OCI-LY7 (cell line): ENCODE measurements around the gene FN1. TPM values are rescaled to one million over a fixed set of nuclear protein-coding genes. Genes with fewer than 3 reads are reported as not detected.

Experiments used
- BruUV-seq: library from RNA; stranded (reverse); fragments of 400-500 nt; replicated peaks from 2 replicates; lab custom pipeline; 2021; lab: Mats Ljungman, UMichigan
- CTCF ChIA-PET: fragments of 300-600 bp; sonication (Branson Sonifier 250); formaldehyde crosslinking; loops from one replicate; lab custom pipeline; 2022; ENCODE audit warnings: antibody characterized with exemption; ENCODE audit not compliant: unreplicated experiment; lab: Charles Lee
- POLR2A ChIA-PET: fragments of 300-600 bp; sonication (Branson Sonifier 250); formaldehyde crosslinking; loops from one replicate; lab custom pipeline; 2022; ENCODE audit warnings: antibody characterized with exemption; lab: Charles Lee
- DNase-seq: peaks from one replicate; pipeline ENCODE4 v3.0.0-alpha.2; 2015; ENCODE audit warnings: low spot score
- H2AFZ ChIP-seq: fragments of 200-600 bp; sonication (generic), shearing (Covaris generic); 2 replicates; pipeline ENCODE4 v1.6.1; 2014; ENCODE audit warnings: mild to moderate bottlenecking, antibody characterized with exemption, low read length, moderate library complexity
- H3K27ac ChIP-seq: fragments of 200-600 bp; sonication (generic); 2 replicates; pipeline ENCODE4 v1.5.1; 2014; ENCODE audit warnings: mixed run types, low read depth, mild to moderate bottlenecking, moderate library complexity, low read length, inconsistent platforms; ENCODE audit not compliant: poor library complexity, severe bottlenecking
- H3K36me3 ChIP-seq: fragments of 200-600 bp; sonication (generic); 2 replicates; pipeline ENCODE4 v1.6.1; 2014; ENCODE audit warnings: mild to moderate bottlenecking, antibody characterized with exemption, low read length, moderate library complexity, mixed read lengths; ENCODE audit not compliant: insufficient read depth
- H3K4me1 ChIP-seq: fragments of 200-600 bp; sonication (generic); 2 replicates; pipeline ENCODE4 v1.5.1; 2014; ENCODE audit warnings: mild to moderate bottlenecking, low read length; ENCODE audit not compliant: insufficient read depth, poor library complexity, severe bottlenecking
- H3K4me2 ChIP-seq: fragments of 200-600 bp; sonication (generic); 2 replicates; pipeline ENCODE4 v1.6.1; 2014; ENCODE audit warnings: mild to moderate bottlenecking, low read length
- H3K4me3 ChIP-seq: fragments of 200-600 bp; sonication (generic); 2 replicates; pipeline ENCODE4 v1.5.1; 2014; ENCODE audit warnings: mild to moderate bottlenecking, low read depth, low read length; ENCODE audit not compliant: poor library complexity, severe bottlenecking
- H3K79me2 ChIP-seq: fragments of 200-600 bp; sonication (generic); 2 replicates; pipeline ENCODE4 v1.6.1; 2016; ENCODE audit warnings: low read depth, mild to moderate bottlenecking, low read length, moderate library complexity, mixed read lengths; ENCODE audit not compliant: insufficient read depth
- H3K9me2 ChIP-seq: fragments of 200-600 bp; sonication (generic); 2 replicates; pipeline ENCODE4 v1.6.1; 2016; ENCODE audit warnings: mild to moderate bottlenecking, low read length, mixed read lengths; ENCODE audit not compliant: insufficient read depth
- H3K9me3 ChIP-seq: fragments of 200-600 bp; sonication (generic); 2 replicates; pipeline ENCODE4 v1.6.1; 2014; ENCODE audit warnings: mild to moderate bottlenecking, mixed run types, low read length, mixed read lengths
- H4K20me1 ChIP-seq: fragments of 200-600 bp; sonication (generic); 2 replicates; pipeline ENCODE4 v1.6.1; 2014; ENCODE audit warnings: mild to moderate bottlenecking, antibody characterized with exemption, low read length, moderate library complexity, mixed read lengths; ENCODE audit not compliant: insufficient read depth
- EZH2phosphoT487 ChIP-seq: fragments of 200-600 bp; sonication (generic); IDR thresholded peaks from 2 replicates; pipeline ENCODE4 v1.6.1; 2018; ENCODE audit warnings: low read depth, borderline replicate concordance, mild to moderate bottlenecking, mixed run types, antibody characterized with exemption, low read length, moderate library complexity, mixed read lengths
- intact Hi-C: fragments of 100-400 bp; cut with micrococcal nuclease; formaldehyde crosslinking; loops from one replicate; pipeline ENCODE4 v1.10.0; 2022; ENCODE audit not compliant: unreplicated experiment
- total RNA-seq, 2 experiments: library from RNA; depleted of rRNA in 1 of 2; stranded (reverse); fragments of >200 nt in 1 of 2; shearing (Covaris generic) in 1 of 2; gene quantifications; 2 replicates each; pipeline ENCODE4 v1.2.3, GENCODE V29; 2014 to 2022
- TF ChIP-seq, protein P1 (sequence below): fragments of 200-600 bp; sonication (generic); conservative IDR thresholded peaks from 2 replicates; pipeline ENCODE4 v1.5.1; 2014; ENCODE audit warnings: mild to moderate bottlenecking, antibody characterized with exemption, low read length, moderate library complexity, mixed read lengths

FN1 gene
- total RNA-seq, 2 experiments from 2014 or later: 1.3 TPM; not detected in 1

DNA sequence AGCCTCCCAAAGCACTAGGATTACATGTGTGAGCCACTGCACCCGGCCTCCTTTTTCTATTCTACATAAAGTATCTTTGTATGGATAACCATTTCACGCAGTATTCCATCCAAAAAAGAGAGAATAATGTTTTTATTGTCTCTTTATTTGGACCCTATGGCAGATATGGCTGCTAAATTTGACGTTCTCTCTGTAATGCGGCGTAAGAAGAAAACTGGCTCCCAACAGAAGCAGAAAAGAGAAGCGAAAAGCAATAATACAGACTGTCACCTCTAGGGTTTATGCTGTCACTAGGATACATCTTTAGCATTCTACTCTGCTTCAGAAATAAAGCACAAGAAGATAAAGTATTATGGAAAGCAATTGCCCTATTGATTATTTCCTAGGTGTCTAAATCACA lies 55.9 kb downstream of the FN1 start:
- no peaks in the 10 kb centered on the region for H3K9me3 ChIP-seq
- no peak overlapping the region for H3K4me3 ChIP-seq
- no peak overlapping the region for H3K27ac ChIP-seq
- intact Hi-C loops: no loop called here
- H4K20me1 ChIP-seq: no peaks in the 10 kb centered on the region; the same call in 1 of the 2 replicates
- H2AFZ ChIP-seq: no peak overlapping the region
- H3K9me2 ChIP-seq: no peaks in the 10 kb centered on the region
- no TSS peak for BruUV-seq
- CTCF ChIA-PET: no interaction called here
- no peak overlapping the region for H3K4me2 ChIP-seq
- TF ChIP-seq, protein P1, sequence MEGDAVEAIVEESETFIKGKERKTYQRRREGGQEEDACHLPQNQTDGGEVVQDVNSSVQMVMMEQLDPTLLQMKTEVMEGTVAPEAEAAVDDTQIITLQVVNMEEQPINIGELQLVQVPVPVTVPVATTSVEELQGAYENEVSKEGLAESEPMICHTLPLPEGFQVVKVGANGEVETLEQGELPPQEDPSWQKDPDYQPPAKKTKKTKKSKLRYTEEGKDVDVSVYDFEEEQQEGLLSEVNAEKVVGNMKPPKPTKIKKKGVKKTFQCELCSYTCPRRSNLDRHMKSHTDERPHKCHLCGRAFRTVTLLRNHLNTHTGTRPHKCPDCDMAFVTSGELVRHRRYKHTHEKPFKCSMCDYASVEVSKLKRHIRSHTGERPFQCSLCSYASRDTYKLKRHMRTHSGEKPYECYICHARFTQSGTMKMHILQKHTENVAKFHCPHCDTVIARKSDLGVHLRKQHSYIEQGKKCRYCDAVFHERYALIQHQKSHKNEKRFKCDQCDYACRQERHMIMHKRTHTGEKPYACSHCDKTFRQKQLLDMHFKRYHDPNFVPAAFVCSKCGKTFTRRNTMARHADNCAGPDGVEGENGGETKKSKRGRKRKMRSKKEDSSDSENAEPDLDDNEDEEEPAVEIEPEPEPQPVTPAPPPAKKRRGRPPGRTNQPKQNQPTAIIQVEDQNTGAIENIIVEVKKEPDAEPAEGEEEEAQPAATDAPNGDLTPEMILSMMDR: no peak
- TF ChIP-seq EZH2phosphoT487: no peak
- no peaks in the 10 kb centered on the region for H3K4me1 ChIP-seq
- H3K79me2 ChIP-seq: no peaks in the 10 kb centered on the region
- DNase-seq: no peak
- no peaks in the 10 kb centered on the region; the same call in 1 of the 2 replicates for H3K36me3 ChIP-seq
- POLR2A ChIA-PET: interaction anchor here (0.6 to 1.0 kb wide), 4 partner anchors 11 to 556 kb away, joined by 3 to 6 read pairs (median 3); no protein-coding TSS in a partner anchor

DNA sequence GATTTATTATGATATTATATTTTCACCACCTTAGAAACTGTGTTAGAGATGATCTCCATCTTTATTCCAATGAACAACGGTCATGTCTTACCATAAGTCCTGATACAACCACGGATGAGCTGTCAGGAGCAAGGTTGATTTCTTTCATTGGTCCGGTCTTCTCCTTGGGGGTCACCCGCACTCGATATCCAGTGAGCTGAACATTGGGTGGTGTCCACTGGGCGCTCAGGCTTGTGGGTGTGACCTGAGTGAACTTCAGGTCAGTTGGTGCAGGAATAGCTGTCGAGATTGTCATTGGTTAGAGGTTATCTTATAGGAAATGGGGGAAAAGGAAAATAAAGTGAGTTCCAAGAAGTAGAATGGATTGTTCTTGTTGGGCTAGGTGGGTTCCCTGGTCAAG lies 56.8 kb downstream of the FN1 start:
- H2AFZ ChIP-seq: no peak overlapping the region
- H3K4me2 ChIP-seq: no peak overlapping the region
- H3K9me3 ChIP-seq: no peaks in the 10 kb centered on the region
- no peaks in the 10 kb centered on the region; the same call in 1 of the 2 replicates for H4K20me1 ChIP-seq
- no peaks in the 10 kb centered on the region for H3K79me2 ChIP-seq
- H3K4me1 ChIP-seq: no peaks in the 10 kb centered on the region
- no peak overlapping the region for H3K27ac ChIP-seq
- DNase-seq: no peak
- no TSS peak for BruUV-seq
- no peak overlapping the region for H3K4me3 ChIP-seq
- intact Hi-C loops: no loop called here
- TF ChIP-seq, protein P1: no peak
- TF ChIP-seq EZH2phosphoT487: no peak
- ChIA-PET CTCF (no interaction called here), POLR2A (interaction anchor here (0.6 to 1.7 kb wide), 2 partner anchors 25 to 32 kb away, joined by 3 read pairs; no protein-coding TSS in a partner anchor)
- no peaks in the 10 kb centered on the region; the same call in 1 of the 2 replicates for H3K36me3 ChIP-seq
- no peaks in the 10 kb centered on the region for H3K9me2 ChIP-seq

DNA sequence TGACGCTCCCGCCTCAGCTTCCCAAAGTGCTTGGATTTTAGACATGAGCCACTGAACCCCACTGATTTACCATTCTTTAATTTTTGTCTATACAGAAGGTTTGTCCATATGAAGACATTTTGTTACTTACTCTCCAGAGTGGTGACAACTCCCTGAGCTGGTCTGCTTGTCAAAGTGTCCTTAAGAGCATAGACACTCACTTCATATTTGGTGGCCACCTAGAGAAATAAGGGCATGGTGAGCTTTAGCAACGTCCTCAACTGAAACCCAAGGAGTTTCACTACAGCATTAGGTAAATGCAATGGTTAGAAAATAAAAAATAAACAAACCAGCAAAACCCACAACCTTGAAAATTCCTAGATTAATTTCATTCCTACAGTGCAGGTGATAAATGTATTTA lies 57.8 kb downstream of the FN1 start:
- H3K9me3 ChIP-seq: no peaks in the 10 kb centered on the region
- no peak overlapping the region for H3K4me3 ChIP-seq
- H3K36me3 ChIP-seq: no peaks in the 10 kb centered on the region; the same call in 1 of the 2 replicates
- no peak overlapping the region for H3K27ac ChIP-seq
- H3K4me1 ChIP-seq: no peaks in the 10 kb centered on the region
- no peak for TF ChIP-seq EZH2phosphoT487
- TF ChIP-seq, protein P1: no peak
- H4K20me1 ChIP-seq: no peaks in the 10 kb centered on the region; the same call in 1 of the 2 replicates
- H3K9me2 ChIP-seq: no peaks in the 10 kb centered on the region
- H3K79me2 ChIP-seq: no peaks in the 10 kb centered on the region
- H2AFZ ChIP-seq: no peak overlapping the region
- DNase-seq: no peak
- intact Hi-C loops: no loop called here
- ChIA-PET CTCF (no interaction called here), POLR2A (interaction anchor here (1.3 to 1.7 kb wide), 2 partner anchors 24 to 66 kb away, joined by 3 to 4 read pairs; partner anchors contain the start of gene ATIC)
- BruUV-seq: no TSS peak
- no peak overlapping the region for H3K4me2 ChIP-seq
